H1 (cell line): ENCODE data around the gene NCK2. TPM values are rescaled to one million over a fixed set of nuclear protein-coding genes. Genes with fewer than 3 reads are reported as not detected.

Source experiments
- CTCF ChIA-PET: fragments of 300-600 bp; sonication (Branson Sonifier 250); formaldehyde crosslinking; loops from one replicate; lab custom pipeline; 2021; ENCODE audit not compliant: partially characterized antibody; lab: Charles Lee
- POLR2A ChIA-PET: fragments of 300-600 bp; sonication (Branson Sonifier 250); formaldehyde crosslinking; loops from one replicate; lab custom pipeline; 2021; ENCODE audit warnings: inconsistent platforms; ENCODE audit not compliant: partially characterized antibody; lab: Charles Lee
- DNase-seq, 2 experiments: peaks; one replicate each; pipeline versions ENCODE4 v3.0.0 to v3.0.0-alpha.2; 2010 to 2022; ENCODE audit warnings: low spot score in 2 of 2, low read depth in 1 of 2, mixed read lengths in 1 of 2
- FAIRE-seq: peaks from 2 replicates; lab custom pipeline; 2011; peaks lifted over from hg19 to GRCh38; lab: Jason Lieb, UNC
- H2AFZ ChIP-seq: 2 replicates; pipeline ENCODE4 v1.8.1; 2012; ENCODE audit warnings: low read length, inconsistent platforms
- H2AK5ac ChIP-seq: 2 replicates; pipeline ENCODE4 v1.6.1; 2013; ENCODE audit warnings: low read depth, low read length
- H2BK120ac ChIP-seq: replicated peaks from 2 replicates; pipeline ENCODE3; 2013; ENCODE audit warnings: low read depth, low read length, inconsistent platforms
- H2BK12ac ChIP-seq: 2 replicates; pipeline ENCODE4 v1.6.1; 2013; ENCODE audit warnings: low read depth, low read length
- H2BK15ac ChIP-seq: 2 replicates; pipeline ENCODE4 v1.6.1; 2013; ENCODE audit warnings: low read length
- H2BK20ac ChIP-seq: 2 replicates; pipeline ENCODE4 v1.6.1; 2013; ENCODE audit warnings: low read length
- H2BK5ac ChIP-seq: 2 replicates; pipeline ENCODE4 v1.6.1; 2013; ENCODE audit warnings: low read depth, low read length
- H3K14ac ChIP-seq: 2 replicates; pipeline ENCODE4 v1.6.1; 2013; ENCODE audit warnings: inconsistent platforms; ENCODE audit not compliant: insufficient read length
- H3K18ac ChIP-seq: 2 replicates; pipeline ENCODE4 v1.6.1; 2013; ENCODE audit warnings: low read length; ENCODE audit errors: extremely low read depth
- H3K23ac ChIP-seq: 2 replicates; pipeline ENCODE4 v1.6.1; 2013; ENCODE audit warnings: inconsistent platforms; ENCODE audit not compliant: insufficient read length
- H3K23me2 ChIP-seq: 2 replicates; pipeline ENCODE4 v1.6.1; 2013; ENCODE audit warnings: low read depth, low read length
- H3K27ac ChIP-seq: 2 replicates; pipeline ENCODE4 v1.6.1; 2011; ENCODE audit warnings: low read depth, low read length, inconsistent platforms
- H3K27me3 ChIP-seq, 4 experiments: replicated peaks in 1 of 4; 1 replicate in 1 of 4; 2 replicates in 3 of 4; pipeline versions ENCODE4 v1.6.1 to v1.8.1; 2011 to 2013; ENCODE audit warnings: low read length in 3 of 4, mild to moderate bottlenecking in 3 of 4, inconsistent platforms in 2 of 4, mixed read lengths in 2 of 4, moderate library complexity in 1 of 4; ENCODE audit not compliant: control insufficient read depth in 3 of 4, insufficient read depth in 3 of 4; ENCODE audit errors: extremely low read depth in 1 of 4
- H3K36me3 ChIP-seq, 4 experiments: 2 replicates each; pipeline versions ENCODE4 v1.6.1 to v1.8.1; 2011 to 2013; ENCODE audit warnings: mild to moderate bottlenecking in 4 of 4, low read length in 3 of 4, moderate library complexity in 2 of 4, control low read depth in 1 of 4, inconsistent platforms in 1 of 4; ENCODE audit not compliant: insufficient read depth in 4 of 4, control insufficient read depth in 2 of 4
- H3K4ac ChIP-seq: replicated peaks from 2 replicates; pipeline ENCODE3; 2013; ENCODE audit warnings: low read length, low read depth, mixed read lengths, inconsistent platforms; ENCODE audit not compliant: insufficient read length
- H3K4me1 ChIP-seq, 4 experiments: replicated peaks in 1 of 4; 1 replicate in 1 of 4; 2 replicates in 3 of 4; pipeline versions ENCODE4 v1.6.1 to v1.8.1; 2011 to 2013; ENCODE audit warnings: low read length in 3 of 4, inconsistent platforms in 2 of 4, mixed read lengths in 1 of 4; ENCODE audit not compliant: insufficient read depth in 4 of 4, control insufficient read depth in 3 of 4
- H3K4me2 ChIP-seq, 2 experiments: 2 replicates each; pipeline versions ENCODE4 v1.6.1 to v1.8.1; 2011 to 2013; ENCODE audit warnings: low read depth in 2 of 2, low read length in 2 of 2, control low read depth in 1 of 2, inconsistent platforms in 1 of 2, mild to moderate bottlenecking in 1 of 2; ENCODE audit not compliant: insufficient read depth in 1 of 2
- H3K4me3 ChIP-seq, 4 experiments: fragments of 200-600, 300-600 bp in 1 of 4; sonication (generic), shearing (Covaris generic), sonication (Bioruptor Twin) in 1 of 4; 2 replicates each; pipeline versions ENCODE4 v1.5.1 to v1.8.1; 2011 to 2016; ENCODE audit warnings: low read length in 4 of 4, low read depth in 3 of 4, control low read depth in 2 of 4, inconsistent platforms in 2 of 4, mild to moderate bottlenecking in 2 of 4, mixed read lengths in 1 of 4, moderate library complexity in 1 of 4; ENCODE audit not compliant: insufficient read depth in 2 of 4; ENCODE audit errors: extremely low read depth in 1 of 4
- H3K56ac ChIP-seq: replicated peaks from 2 replicates; pipeline ENCODE3; 2013; ENCODE audit warnings: low read depth, mild to moderate bottlenecking, mixed read lengths, low read length, inconsistent platforms; ENCODE audit not compliant: insufficient read length
- H3K79me1 ChIP-seq: 2 replicates; pipeline ENCODE4 v1.6.1; 2013; ENCODE audit warnings: low read depth, low read length, control low read depth
- H3K79me2 ChIP-seq, 2 experiments: 2 replicates each; pipeline versions ENCODE4 v1.6.1 to v1.8.1; 2012 to 2013; ENCODE audit warnings: low read length in 2 of 2, mild to moderate bottlenecking in 2 of 2, inconsistent platforms in 1 of 2; ENCODE audit not compliant: insufficient read depth in 2 of 2, control insufficient read depth in 1 of 2
- H3K9ac ChIP-seq, 4 experiments: replicated peaks in 1 of 4; 1 replicate in 1 of 4; 2 replicates in 3 of 4; pipeline versions ENCODE4 v1.6.1 to v1.8.1; 2011 to 2013; ENCODE audit warnings: low read depth in 3 of 4, low read length in 3 of 4, control low read depth in 2 of 4, mild to moderate bottlenecking in 2 of 4, moderate library complexity in 2 of 4, inconsistent platforms in 1 of 4; ENCODE audit errors: extremely low read depth in 1 of 4
- H3K9me3 ChIP-seq, 2 experiments: 2 replicates each; pipeline versions ENCODE4 v1.6.1 to v1.8.1; 2012 to 2013; ENCODE audit warnings: mild to moderate bottlenecking in 2 of 2, moderate library complexity in 2 of 2, control low read depth in 1 of 2, inconsistent platforms in 1 of 2, low read depth in 1 of 2, low read length in 1 of 2, mixed read lengths in 1 of 2; ENCODE audit not compliant: insufficient read depth in 2 of 2
- H4K20me1 ChIP-seq, 2 experiments: replicated peaks in 1 of 2; 2 replicates each; pipeline versions ENCODE3 to v1.8.1; 2011 to 2013; ENCODE audit warnings: inconsistent platforms in 2 of 2, low read length in 2 of 2, mild to moderate bottlenecking in 1 of 2; ENCODE audit not compliant: insufficient read depth in 2 of 2, control insufficient read depth in 1 of 2
- H4K5ac ChIP-seq: 2 replicates; pipeline ENCODE4 v1.6.1; 2013; ENCODE audit warnings: low read length, low read depth, mixed read lengths, inconsistent platforms; ENCODE audit not compliant: insufficient read length
- H4K8ac ChIP-seq: 2 replicates; pipeline ENCODE4 v1.8.0; 2013; ENCODE audit warnings: mild to moderate bottlenecking, moderate library complexity, low read length, inconsistent platforms; ENCODE audit not compliant: insufficient read depth; ENCODE audit errors: extremely low read depth
- H4K91ac ChIP-seq: replicated peaks from 2 replicates; pipeline ENCODE3; 2013; ENCODE audit warnings: low read length, mixed read lengths, inconsistent platforms; ENCODE audit not compliant: insufficient read length
- BRCA1 ChIP-seq: IDR thresholded peaks from 2 replicates; pipeline ENCODE4 v1.6.1; 2012; ENCODE audit warnings: low read depth, low read length, improper control_type of control experiment
- CHD2 ChIP-seq: IDR thresholded peaks from 2 replicates; pipeline ENCODE4 v1.6.1; 2012; ENCODE audit warnings: low read length, improper control_type of control experiment
- CTBP2 ChIP-seq: IDR thresholded peaks from 2 replicates; pipeline ENCODE4 v1.7.0; 2011; ENCODE audit warnings: borderline replicate concordance, mild to moderate bottlenecking, moderate library complexity, mixed read lengths, low read length; ENCODE audit not compliant: insufficient read depth, insufficient read length
- HDAC6 ChIP-seq: IDR thresholded peaks from one replicate; pipeline ENCODE4 v1.7.1; 2012; ENCODE audit warnings: low read depth, mild to moderate bottlenecking, inconsistent platforms, low read length, moderate library complexity
- RFX5 ChIP-seq: IDR thresholded peaks from 2 replicates; pipeline ENCODE4 v1.6.1; 2011; ENCODE audit warnings: low read depth, low read length, improper control_type of control experiment, borderline replicate concordance
- SAP30 ChIP-seq: fragments of 300-600 bp; sonication (generic); IDR thresholded peaks from 2 replicates; pipeline ENCODE4 v1.7.1; 2012; ENCODE audit warnings: low read length, moderate library complexity, mild to moderate bottlenecking, inconsistent platforms; ENCODE audit not compliant: insufficient read depth, insufficient replicate concordance
- SIN3A ChIP-seq, 2 experiments: IDR thresholded peaks in 1 of 2; conservative IDR thresholded peaks in 1 of 2; 2 replicates each; pipeline ENCODE4 v1.6.1; 2011 to 2012; ENCODE audit warnings: low read length in 2 of 2, improper control_type of control experiment in 1 of 2, low read depth in 1 of 2, mild to moderate bottlenecking in 1 of 2
- SP2 ChIP-seq: IDR thresholded peaks from 2 replicates; pipeline ENCODE4 v1.6.1; 2012; ENCODE audit warnings: mild to moderate bottlenecking, low read length, inconsistent platforms
- TBP ChIP-seq: IDR thresholded peaks from 2 replicates; pipeline ENCODE4 v1.6.1; 2011; ENCODE audit warnings: low read depth, low read length, improper control_type of control experiment
- TCF12 ChIP-seq: IDR thresholded peaks from 2 replicates; pipeline ENCODE4 v1.6.1; 2011; ENCODE audit warnings: low read depth, mild to moderate bottlenecking, low read length
- WGBS, 2 experiments: shearing (Covaris generic) in 1 of 2; methylation state at CpG; one replicate each; pipeline versions ENCODE4 v1.1.6 to v1.1.7; 2013 to 2015; ENCODE audit warnings: low lambda C conversion rate in 2 of 2, mixed read lengths in 2 of 2, inconsistent platforms in 1 of 2, low coverage in 1 of 2, missing lambda C conversion rate in 1 of 2; ENCODE audit not compliant: insufficient replicate concordance in 2 of 2, insufficient coverage in 1 of 2, insufficient read length in 1 of 2; ENCODE audit errors: extremely low coverage in 1 of 2, missing lambda C conversion rate in 1 of 2; 5-methylcytosine and 5-hydroxymethylcytosine counted together
- polyA plus RNA-seq, 7 experiments: library from polyadenylated mRNA; depleted of rRNA in 3 of 7; stranded (reverse) in 5 of 7; unstranded in 2 of 7; fragments of >200 nt in 5 of 7; fragments of 200-250 nt in 2 of 7; gene quantifications; 1 replicate in 5 of 7; 2 replicates in 1 of 7; 4 replicates in 1 of 7; pipeline versions ENCODE4 v1.2.1 to v1.2.3, GENCODE V29; 2011 to 2013; ENCODE audit warnings: missing spikeins in 2 of 7, mixed read lengths in 2 of 7
- total RNA-seq: library from RNA; stranded (reverse); fragmentation: NEBNext Ultra II Directional; extraction: Animal tissue kit (Norgen Biotek cat#: 25700); gene quantifications from 2 replicates; pipeline ENCODE4 v1.2.1, GENCODE V29; 2021

Gene NCK2
- total and polyA plus RNA-seq, 2 of the 8 experiments (the other 6 are each of a cell fraction or from before 2014, with no cell fraction given) = 30.3 to 65.7 TPM

DNA sequence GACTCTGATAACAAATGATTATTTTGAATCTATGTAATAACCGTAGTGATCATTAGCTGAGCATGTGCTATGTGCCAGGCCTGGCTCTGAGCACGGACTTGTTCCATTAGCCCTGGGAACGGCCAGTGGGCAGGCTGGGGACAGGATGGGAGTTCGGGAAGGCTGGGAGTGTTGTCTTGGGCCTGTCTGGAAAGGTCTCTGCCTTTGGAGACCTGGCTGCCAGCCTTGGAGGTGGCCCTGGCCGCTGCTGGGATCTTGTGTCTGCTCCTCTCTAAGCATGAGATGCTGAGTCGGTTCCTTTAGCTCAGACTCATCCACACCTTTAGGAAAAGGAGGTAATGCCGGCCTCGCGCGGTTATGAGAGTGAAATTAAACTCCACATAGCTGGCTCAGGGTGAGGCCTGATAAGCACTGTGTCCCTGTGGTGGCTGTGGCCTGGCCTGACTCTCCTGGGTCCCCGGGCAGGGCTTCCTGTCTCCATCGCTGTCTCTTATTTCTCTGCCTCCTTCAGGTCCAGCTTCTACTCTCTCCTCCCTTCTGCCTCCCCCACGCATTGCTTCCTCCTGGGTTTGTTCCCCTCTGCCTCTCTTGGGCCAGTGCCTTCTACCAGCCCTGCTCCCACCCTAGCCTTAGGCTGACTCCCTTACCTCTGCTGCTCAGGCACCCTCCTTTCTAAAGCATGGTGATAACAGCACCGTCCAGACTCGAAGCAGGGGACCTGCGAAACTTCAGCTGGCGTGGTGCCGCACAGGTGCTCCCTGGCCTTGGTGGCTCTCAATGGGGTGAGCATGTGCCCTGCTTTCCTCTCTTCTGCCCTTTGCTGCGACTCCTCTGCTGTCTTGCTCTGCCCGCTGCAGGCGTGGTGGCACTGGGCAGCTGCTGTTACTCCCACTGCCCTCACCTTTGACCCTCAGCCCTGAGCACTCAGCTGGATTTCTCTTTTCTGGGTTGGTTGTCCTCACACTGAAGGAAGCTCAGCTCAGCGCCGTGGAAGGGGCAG is 41.8 kb downstream of the NCK2 start:
- ChIA-PET POLR2A (interaction anchor here (0.6 to 1.3 kb wide), 3 partner anchors 9 to 23 kb away, joined by 3 to 6 read pairs (median 4); no protein-coding TSS in a partner anchor), CTCF (interaction anchor here (0.9 to 1.9 kb wide), 6 partner anchors 11 to 366 kb away, joined by 3 to 9 read pairs (median 3); no protein-coding TSS in a partner anchor)
- H3K4me1 ChIP-seq = peaks cover 0 to 13% (median 3%) of the 10 kb centered on the region in 4 experiments; a peak in 3 of 7 replicates
- no peak overlapping the region for H4K5ac ChIP-seq
- no peaks in the 10 kb centered on the region for H3K27me3 ChIP-seq
- H3K79me1 ChIP-seq = peaks cover 22% of the 10 kb centered on the region
- H3K9ac ChIP-seq = no peak overlapping the region
- H2BK20ac ChIP-seq = no peak overlapping the region
- H3K56ac ChIP-seq = no peak overlapping the region
- no peaks in the 10 kb centered on the region for H3K36me3 ChIP-seq
- no peak overlapping the region for H4K8ac ChIP-seq
- peaks cover 0 to 92% of the 10 kb centered on the region in 2 experiments; a peak in 3 of 4 replicates for H3K79me2 ChIP-seq
- no peak overlapping the region for H3K4me2 ChIP-seq
- H3K14ac ChIP-seq = no peak overlapping the region
- H3K9me3 ChIP-seq = no peaks in the 10 kb centered on the region
- no peak overlapping the region for H3K23ac ChIP-seq
- H2AK5ac ChIP-seq = no peak overlapping the region
- no peak overlapping the region for H4K91ac ChIP-seq
- no peak overlapping the region for H3K27ac ChIP-seq
- no peak overlapping the region for H2BK5ac ChIP-seq
- no peak overlapping the region for H3K4me3 ChIP-seq
- H4K20me1 ChIP-seq = peaks cover 7 to 23% of the 10 kb centered on the region in 2 experiments
- no peak overlapping the region for H2BK15ac ChIP-seq
- no peak for DNase-seq
- 90% methylated on average over 23 of the region's 23 CpGs; no CpG with 5 or more reads in 1 of the 2 experiments for WGBS, 2 experiments
- no peak overlapping the region for H3K18ac ChIP-seq
- H2BK120ac ChIP-seq = no peak overlapping the region
- H3K23me2 ChIP-seq = no peaks in the 10 kb centered on the region
- FAIRE-seq = no peak
- no peak overlapping the region for H2AFZ ChIP-seq
- no peak overlapping the region for H3K4ac ChIP-seq
- no peak overlapping the region for H2BK12ac ChIP-seq
- TF ChIP-seq BRCA1 = no peak
- no peak for TF ChIP-seq CHD2
- no peak for TF ChIP-seq RFX5
- TF ChIP-seq HDAC6 = no peak
- TF ChIP-seq CTBP2 = no peak
- TF ChIP-seq SP2 = no peak
- TF ChIP-seq SAP30 = no peak
- no peak for TF ChIP-seq TBP
- TF ChIP-seq SIN3A (conservative IDR thresholded peaks at IDR 0.05 in 1 of 2, IDR thresholded peaks at IDR 0.05 in 1 of 2; ENCODE audit: low read depth in 1 of 2, low read length in 2 of 2) = no peak
- TF ChIP-seq TCF12 = no peak
